ENCODE data around the gene ZSCAN26. TPM values are rescaled to one million over a fixed set of nuclear protein-coding genes. Genes with fewer than 3 reads are reported as not detected.

The ZSCAN26 gene
- total RNA-seq, 1 experiment from 2014 or later = 6.6 TPM

DNA sequence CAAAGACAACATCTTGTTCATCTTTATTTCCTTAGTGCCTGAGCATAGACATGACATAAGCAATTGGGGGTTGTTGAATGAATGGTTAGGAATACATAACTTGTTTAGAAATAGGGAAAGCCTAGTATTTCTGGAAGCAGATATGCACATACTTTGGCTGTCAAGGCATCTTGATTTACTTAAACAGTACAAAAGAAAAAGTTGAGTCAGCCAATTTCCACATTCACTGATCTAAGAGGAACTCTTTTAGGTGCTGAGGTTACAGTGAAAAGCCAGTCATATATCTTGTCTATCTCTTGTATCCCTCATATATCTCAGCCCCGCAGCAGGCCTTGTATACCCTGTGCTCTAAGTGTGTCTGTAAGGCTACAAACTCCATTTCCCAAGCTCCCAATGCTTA lies 26.5 kb upstream of the ZSCAN26 start:
- TF ChIP-seq, protein P1, sequence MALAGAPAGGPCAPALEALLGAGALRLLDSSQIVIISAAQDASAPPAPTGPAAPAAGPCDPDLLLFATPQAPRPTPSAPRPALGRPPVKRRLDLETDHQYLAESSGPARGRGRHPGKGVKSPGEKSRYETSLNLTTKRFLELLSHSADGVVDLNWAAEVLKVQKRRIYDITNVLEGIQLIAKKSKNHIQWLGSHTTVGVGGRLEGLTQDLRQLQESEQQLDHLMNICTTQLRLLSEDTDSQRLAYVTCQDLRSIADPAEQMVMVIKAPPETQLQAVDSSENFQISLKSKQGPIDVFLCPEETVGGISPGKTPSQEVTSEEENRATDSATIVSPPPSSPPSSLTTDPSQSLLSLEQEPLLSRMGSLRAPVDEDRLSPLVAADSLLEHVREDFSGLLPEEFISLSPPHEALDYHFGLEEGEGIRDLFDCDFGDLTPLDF (CRISPR knock-in tag; IDR thresholded peaks at IDR 0.05) = no peak
- TF ChIP-seq ZNF423 (CRISPR knock-in tag; IDR thresholded peaks at IDR 0.05) (no peak), NFE2L1 (CRISPR knock-in tag; IDR thresholded peaks at IDR 0.05) (no peak), ZNF317 (CRISPR knock-in tag; IDR thresholded peaks at IDR 0.05; ENCODE audit: borderline replicate concordance, low read depth) (no peak), ESRRA (CRISPR knock-in tag; IDR thresholded peaks at IDR 0.05; ENCODE audit: borderline replicate concordance) (no peak), ELF4 (CRISPR knock-in tag; IDR thresholded peaks at IDR 0.05; ENCODE audit: low read depth) (no peak), ZNF219 (CRISPR knock-in tag; IDR thresholded peaks at IDR 0.05; ENCODE audit: borderline replicate concordance) (no peak), SP1 (CRISPR knock-in tag; conservative IDR thresholded peaks at IDR 0.05) (no peak), ZNF671 (CRISPR knock-in tag; IDR thresholded peaks at IDR 0.05) (no peak), TCF7 (CRISPR knock-in tag; IDR thresholded peaks at IDR 0.05; ENCODE audit: low read depth) (no peak), MXD4 (CRISPR knock-in tag; IDR thresholded peaks at IDR 0.05; ENCODE audit: borderline replicate concordance) (no peak), ZNF138 (CRISPR knock-in tag; conservative IDR thresholded peaks at IDR 0.05) (no peak)
- TF ChIP-seq, protein P2, sequence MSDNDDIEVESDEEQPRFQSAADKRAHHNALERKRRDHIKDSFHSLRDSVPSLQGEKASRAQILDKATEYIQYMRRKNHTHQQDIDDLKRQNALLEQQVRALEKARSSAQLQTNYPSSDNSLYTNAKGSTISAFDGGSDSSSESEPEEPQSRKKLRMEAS (CRISPR knock-in tag; IDR thresholded peaks at IDR 0.05) = no peak
- TF ChIP-seq, protein P3, sequence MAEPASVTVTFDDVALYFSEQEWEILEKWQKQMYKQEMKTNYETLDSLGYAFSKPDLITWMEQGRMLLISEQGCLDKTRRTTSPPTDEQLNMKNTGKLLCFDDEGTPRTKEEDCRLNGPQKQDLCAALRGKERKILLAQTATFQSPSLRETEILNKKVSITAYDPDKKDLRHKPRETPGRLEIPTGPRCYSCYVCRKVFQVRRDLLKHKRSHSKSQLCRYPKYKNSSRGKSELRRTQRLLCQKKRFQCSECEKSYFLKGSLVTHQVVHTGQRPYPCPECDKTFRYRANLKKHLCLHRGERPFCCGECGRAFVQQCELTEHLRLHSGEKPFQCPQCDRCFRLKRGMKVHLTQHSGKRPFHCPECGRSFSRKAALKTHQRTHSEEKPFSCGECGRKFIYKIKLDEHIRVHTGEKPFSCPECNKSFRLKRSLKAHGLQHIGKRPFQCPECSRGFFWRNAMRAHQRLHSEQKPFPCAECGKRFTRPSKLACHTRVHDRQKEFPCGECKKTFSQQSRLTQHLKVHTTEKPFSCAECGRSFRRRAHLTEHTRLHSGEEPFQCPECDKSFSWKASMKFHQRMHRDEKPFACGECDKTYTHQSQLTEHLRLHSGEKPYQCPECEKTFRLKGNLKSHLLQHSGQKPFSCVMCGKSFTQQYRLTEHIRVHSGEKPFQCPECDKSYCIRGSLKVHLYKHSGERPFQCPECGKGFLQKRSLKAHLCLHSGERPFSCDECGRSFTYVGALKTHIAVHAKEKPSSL (CRISPR knock-in tag; conservative IDR thresholded peaks at IDR 0.05) = no peak
- TF ChIP-seq, protein P4, sequence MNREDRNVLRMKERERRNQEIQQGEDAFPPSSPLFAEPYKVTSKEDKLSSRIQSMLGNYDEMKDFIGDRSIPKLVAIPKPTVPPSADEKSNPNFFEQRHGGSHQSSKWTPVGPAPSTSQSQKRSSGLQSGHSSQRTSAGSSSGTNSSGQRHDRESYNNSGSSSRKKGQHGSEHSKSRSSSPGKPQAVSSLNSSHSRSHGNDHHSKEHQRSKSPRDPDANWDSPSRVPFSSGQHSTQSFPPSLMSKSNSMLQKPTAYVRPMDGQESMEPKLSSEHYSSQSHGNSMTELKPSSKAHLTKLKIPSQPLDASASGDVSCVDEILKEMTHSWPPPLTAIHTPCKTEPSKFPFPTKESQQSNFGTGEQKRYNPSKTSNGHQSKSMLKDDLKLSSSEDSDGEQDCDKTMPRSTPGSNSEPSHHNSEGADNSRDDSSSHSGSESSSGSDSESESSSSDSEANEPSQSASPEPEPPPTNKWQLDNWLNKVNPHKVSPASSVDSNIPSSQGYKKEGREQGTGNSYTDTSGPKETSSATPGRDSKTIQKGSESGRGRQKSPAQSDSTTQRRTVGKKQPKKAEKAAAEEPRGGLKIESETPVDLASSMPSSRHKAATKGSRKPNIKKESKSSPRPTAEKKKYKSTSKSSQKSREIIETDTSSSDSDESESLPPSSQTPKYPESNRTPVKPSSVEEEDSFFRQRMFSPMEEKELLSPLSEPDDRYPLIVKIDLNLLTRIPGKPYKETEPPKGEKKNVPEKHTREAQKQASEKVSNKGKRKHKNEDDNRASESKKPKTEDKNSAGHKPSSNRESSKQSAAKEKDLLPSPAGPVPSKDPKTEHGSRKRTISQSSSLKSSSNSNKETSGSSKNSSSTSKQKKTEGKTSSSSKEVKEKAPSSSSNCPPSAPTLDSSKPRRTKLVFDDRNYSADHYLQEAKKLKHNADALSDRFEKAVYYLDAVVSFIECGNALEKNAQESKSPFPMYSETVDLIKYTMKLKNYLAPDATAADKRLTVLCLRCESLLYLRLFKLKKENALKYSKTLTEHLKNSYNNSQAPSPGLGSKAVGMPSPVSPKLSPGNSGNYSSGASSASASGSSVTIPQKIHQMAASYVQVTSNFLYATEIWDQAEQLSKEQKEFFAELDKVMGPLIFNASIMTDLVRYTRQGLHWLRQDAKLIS (CRISPR knock-in tag; IDR thresholded peaks at IDR 0.05; ENCODE audit: borderline replicate concordance) = no peak
- TF ChIP-seq, protein P5, sequence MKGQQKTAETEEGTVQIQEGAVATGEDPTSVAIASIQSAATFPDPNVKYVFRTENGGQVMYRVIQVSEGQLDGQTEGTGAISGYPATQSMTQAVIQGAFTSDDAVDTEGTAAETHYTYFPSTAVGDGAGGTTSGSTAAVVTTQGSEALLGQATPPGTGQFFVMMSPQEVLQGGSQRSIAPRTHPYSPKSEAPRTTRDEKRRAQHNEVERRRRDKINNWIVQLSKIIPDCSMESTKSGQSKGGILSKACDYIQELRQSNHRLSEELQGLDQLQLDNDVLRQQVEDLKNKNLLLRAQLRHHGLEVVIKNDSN (CRISPR knock-in tag; IDR thresholded peaks at IDR 0.05) = no peak
- TF ChIP-seq, protein P6, sequence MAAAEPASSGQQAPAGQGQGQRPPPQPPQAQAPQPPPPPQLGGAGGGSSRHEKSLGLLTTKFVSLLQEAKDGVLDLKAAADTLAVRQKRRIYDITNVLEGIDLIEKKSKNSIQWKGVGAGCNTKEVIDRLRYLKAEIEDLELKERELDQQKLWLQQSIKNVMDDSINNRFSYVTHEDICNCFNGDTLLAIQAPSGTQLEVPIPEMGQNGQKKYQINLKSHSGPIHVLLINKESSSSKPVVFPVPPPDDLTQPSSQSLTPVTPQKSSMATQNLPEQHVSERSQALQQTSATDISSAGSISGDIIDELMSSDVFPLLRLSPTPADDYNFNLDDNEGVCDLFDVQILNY (CRISPR knock-in tag; IDR thresholded peaks at IDR 0.05) = no peak
- ChIA-PET POLR2A (no interaction called here), CTCF (no interaction called here)
- no peak overlapping the region for H3K27ac Mint-ChIP-seq
- DNase-seq (ENCODE audit: low spot score) (no peak), ATAC-seq (no peak)
- H3K4me1 Mint-ChIP-seq = peaks cover 5% of the 10 kb centered on the region
- H3K36me3 Mint-ChIP-seq = peaks cover 21% of the 10 kb centered on the region
- peaks cover 12% of the 10 kb centered on the region for H3K9me3 Mint-ChIP-seq
- no peak overlapping the region for H3K4me3 Mint-ChIP-seq
- no peaks in the 10 kb centered on the region for H3K27me3 Mint-ChIP-seq (ENCODE audit: low read depth)

DNA sequence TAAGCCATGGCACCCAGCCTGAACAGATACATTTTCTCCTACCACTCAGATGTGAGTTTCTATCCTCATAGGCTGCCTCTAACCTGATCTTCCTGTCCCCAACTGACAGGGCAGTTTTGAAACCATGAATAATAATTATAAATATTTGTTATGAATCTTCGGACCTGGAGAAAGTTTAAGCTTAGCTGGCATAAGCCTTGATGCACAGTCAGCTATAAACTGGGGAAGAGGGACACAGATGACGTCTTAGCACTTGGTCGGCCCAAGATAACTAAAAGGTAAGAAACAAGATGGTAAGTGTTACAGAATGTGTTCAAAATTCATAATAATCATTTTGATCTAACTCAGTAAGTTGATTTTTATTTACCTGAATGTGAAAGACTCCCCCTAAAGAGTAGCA lies 23.0 kb upstream of the ZSCAN26 start:
- no peaks in the 10 kb centered on the region for H3K27me3 Mint-ChIP-seq (ENCODE audit: low read depth)
- ATAC-seq = no peak

More for the DNA sequence above, 23.0 kb upstream of the ZSCAN26 start:
- no peak overlapping the region for H3K27ac Mint-ChIP-seq
- peaks cover 35% of the 10 kb centered on the region for H3K36me3 Mint-ChIP-seq
- CTCF ChIA-PET = no interaction called here
- no peak overlapping the region for H3K4me3 Mint-ChIP-seq
- POLR2A ChIA-PET = no interaction called here
- no peaks in the 10 kb centered on the region for H3K4me1 Mint-ChIP-seq
- H3K9me3 Mint-ChIP-seq = no peaks in the 10 kb centered on the region
- no peak for DNase-seq (ENCODE audit: low spot score)
- TF ChIP-seq, protein P7, sequence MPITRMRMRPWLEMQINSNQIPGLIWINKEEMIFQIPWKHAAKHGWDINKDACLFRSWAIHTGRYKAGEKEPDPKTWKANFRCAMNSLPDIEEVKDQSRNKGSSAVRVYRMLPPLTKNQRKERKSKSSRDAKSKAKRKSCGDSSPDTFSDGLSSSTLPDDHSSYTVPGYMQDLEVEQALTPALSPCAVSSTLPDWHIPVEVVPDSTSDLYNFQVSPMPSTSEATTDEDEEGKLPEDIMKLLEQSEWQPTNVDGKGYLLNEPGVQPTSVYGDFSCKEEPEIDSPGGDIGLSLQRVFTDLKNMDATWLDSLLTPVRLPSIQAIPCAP (CRISPR knock-in tag; IDR thresholded peaks at IDR 0.05) = no peak
- TF ChIP-seq MYBL2 (CRISPR knock-in tag; IDR thresholded peaks at IDR 0.05) (no peak), SMAD3 (CRISPR knock-in tag; IDR thresholded peaks at IDR 0.05; ENCODE audit: borderline replicate concordance) (no peak), NFE2L1 (CRISPR knock-in tag; IDR thresholded peaks at IDR 0.05) (no peak)

All from WTC11 (cell line).